Measurements from ENCODE around the gene RAB31.

- TF ChIP-seq SPI1 (IDR thresholded peaks at IDR 0.05; ENCODE audit: low read depth, low read length) (no peak), POLR2A (IDR thresholded peaks at IDR 0.05; ENCODE audit: low read depth, low read length) (peak; percentile 39; the same call in 1 of the 2 replicates), POLR2AphosphoS5 (IDR thresholded peaks at IDR 0.05; ENCODE audit: low read depth, low read length) (0 out of 2 replicates have a peak, but pooled peaks have one; percentile 36), TAF1 (IDR thresholded peaks at IDR 0.05; ENCODE audit: low read depth, low read length) (no peak), PAX5 (IDR thresholded peaks at IDR 0.05; ENCODE audit: insufficient read depth, low read length, severe bottlenecking) (no peak)
Measured at GRCh38 chr18:9708057-9708433, at the start of gene RAB31.

Data from GM12891 (cell line).